Activated B cell treated with CpG ODN at 0.5 μM for 24 hours (primary cell): ENCODE measurements around the gene CORO6. TPM values are rescaled to one million over a fixed set of nuclear protein-coding genes. Genes with fewer than 3 reads are reported as not detected.

ENCODE experiments used
- ATAC-seq: fragments of 200-7000 bp; cut with Tn5 transposase; one replicate; pipeline ENCODE4 v1.10.0; 2021; ENCODE audit warnings: low read depth, mild to moderate bottlenecking, moderate library complexity
- CTCF ChIA-PET: fragments of 350-600 bp; sonication (Branson Sonifier 250); formaldehyde crosslinking; loops from one replicate; lab custom pipeline; 2021; ENCODE audit warnings: antibody characterized with exemption; lab: Charles Lee
- POLR2A ChIA-PET: fragments of 350-600 bp; sonication (Branson Sonifier 250); formaldehyde crosslinking; loops from one replicate; lab custom pipeline; 2021; ENCODE audit warnings: antibody characterized with exemption; lab: Charles Lee
- DNase-seq: peaks from one replicate; pipeline ENCODE4 v3.0.0; 2022
- H3K27ac Mint-ChIP-seq: one replicate; pipeline ENCODE4 v1.8.0; 2020; ENCODE audit warnings: mixed read lengths
- H3K27me3 Mint-ChIP-seq: one replicate; pipeline ENCODE4 v1.8.0; 2021; ENCODE audit warnings: mixed read lengths
- H3K36me3 Mint-ChIP-seq: one replicate; pipeline ENCODE4 v1.8.0; 2021; ENCODE audit warnings: low read depth, mixed read lengths
- H3K4me1 Mint-ChIP-seq: one replicate; pipeline ENCODE4 v1.8.0; 2021; ENCODE audit warnings: mixed read lengths
- H3K4me3 Mint-ChIP-seq: one replicate; pipeline ENCODE4 v1.8.0; 2020; ENCODE audit warnings: mild to moderate bottlenecking, mixed read lengths
- H3K9me3 Mint-ChIP-seq: one replicate; pipeline ENCODE4 v1.8.0; 2020; ENCODE audit warnings: mixed read lengths
- CTCF ChIP-seq: fragments of 200-600 bp; IDR thresholded peaks from one replicate; pipeline ENCODE4 v1.8.0; 2022; ENCODE audit warnings: antibody characterized with exemption, mild to moderate bottlenecking
- intact Hi-C: fragments of 100-400 bp; cut with micrococcal nuclease; formaldehyde crosslinking; loops from one replicate; pipeline ENCODE4 v1.15.1; 2024
- total RNA-seq: library from RNA; stranded (reverse); gene quantifications from 2 replicates; pipeline ENCODE4 v1.2.3, GENCODE V29; 2022

The CORO6 gene
- total RNA-seq, result 4.1 and 5.1 TPM in 2 replicates

- Mint-ChIP-seq H3K27ac (peak within 1 kb of the TSS; percentile 64), H3K27me3 (no peaks in the 10 kb centered on the region), H3K36me3 (peaks cover 6% of the 10 kb centered on the region), H3K4me3 (peak within 1 kb of the TSS; percentile 80), H3K9me3 (no peaks in the 10 kb centered on the region), H3K4me1 (peaks cover 37% of the 10 kb centered on the region)
- ChIA-PET POLR2A (interaction anchor here (0.9 to 2.1 kb wide), 3 partner anchors 7 to 308 kb away, joined by 3 to 10 read pairs (median 4); partner anchors contain the start of gene SSH2), CTCF (interaction anchor here (1.0 to 1.9 kb wide), 3 partner anchors 17 to 185 kb away, joined by 3 to 7 read pairs (median 3); no protein-coding TSS in a partner anchor)
- no peak for TF ChIP-seq CTCF
- peak; percentile 74 for DNase-seq
- intact Hi-C loops, result loop anchor here (2.0 kb wide), 1 partner anchor 308 kb away; the partner anchor contains the start of gene SSH2
- peak; percentile 76 for ATAC-seq
Measured at GRCh38 chr17:29622337-29623282, at the start of gene CORO6. TSS of gene CORO6 (minus strand) at chr17:29622912. CDS start at chr17:29621421, 1,491 bp downstream.

DNA sequence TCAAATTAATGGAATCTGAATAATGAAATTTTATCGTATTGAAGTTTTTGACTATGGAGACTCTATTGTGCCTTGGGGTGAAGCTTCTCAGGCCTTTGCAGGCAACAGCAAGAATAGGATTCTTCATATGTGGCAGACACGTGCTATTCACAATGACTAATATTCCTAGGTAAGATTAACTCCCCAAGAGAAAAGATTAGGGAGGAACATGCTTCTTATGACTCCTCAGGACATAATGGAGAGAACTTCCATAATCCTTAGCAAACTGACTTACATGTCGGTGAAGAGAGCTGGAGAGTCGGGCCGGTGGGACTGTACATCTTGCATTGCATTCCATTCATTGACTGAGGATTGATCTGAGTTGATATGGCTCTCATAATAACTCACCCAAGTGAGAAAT is 48.9 kb upstream of the CORO6 start:
- intact Hi-C loops, result no loop called here
- H3K4me1 Mint-ChIP-seq, result peaks cover 16% of the 10 kb centered on the region
- H3K27me3 Mint-ChIP-seq, result no peaks in the 10 kb centered on the region
- no peak for TF ChIP-seq CTCF
- ChIA-PET POLR2A (interaction anchor here (0.9 to 1.1 kb wide), 2 partner anchors 50 to 89 kb away, joined by 3 read pairs; no protein-coding TSS in a partner anchor), CTCF (interaction anchor here (0.8 to 1.3 kb wide), 2 partner anchors 10 to 136 kb away, joined by 3 read pairs; no protein-coding TSS in a partner anchor)
- H3K27ac Mint-ChIP-seq, result no peak overlapping the region
- H3K36me3 Mint-ChIP-seq, result peaks cover 79% of the 10 kb centered on the region
- H3K4me3 Mint-ChIP-seq, result no peak overlapping the region
- ATAC-seq (no peak), DNase-seq (no peak)
- H3K9me3 Mint-ChIP-seq, result no peaks in the 10 kb centered on the region

DNA sequence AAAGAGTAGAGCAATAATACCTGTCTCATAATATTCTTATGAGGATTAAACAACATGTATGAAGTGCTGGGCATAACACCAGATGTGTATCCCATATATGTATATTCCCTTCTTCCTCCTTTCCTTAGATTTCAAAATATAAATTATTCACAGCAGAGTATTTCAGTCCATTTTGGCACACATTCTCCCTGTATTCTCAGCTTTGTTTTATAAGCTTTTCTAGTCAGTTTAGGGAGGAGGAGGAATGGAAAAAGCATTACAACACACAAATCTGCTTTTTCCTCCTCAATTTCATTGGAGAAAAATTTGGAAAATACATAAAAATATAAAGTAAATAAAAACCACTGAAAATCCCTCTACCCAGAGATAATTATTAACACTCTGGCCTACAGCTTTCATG is 46.6 kb upstream of the CORO6 start:
- TF ChIP-seq CTCF, result no peak
- POLR2A ChIA-PET, result interaction anchor here (0.5 kb wide), 1 partner anchor 153 kb away, joined by 3 read pairs; no protein-coding TSS in a partner anchor
- CTCF ChIA-PET, result no interaction called here
- Mint-ChIP-seq H3K36me3 (peaks cover 80% of the 10 kb centered on the region), H3K27ac (no peak overlapping the region), H3K4me3 (no peak overlapping the region), H3K4me1 (peaks cover 21% of the 10 kb centered on the region), H3K27me3 (no peaks in the 10 kb centered on the region), H3K9me3 (no peaks in the 10 kb centered on the region)
- no peak for DNase-seq
- intact Hi-C loops, result no loop called here
- ATAC-seq, result no peak

- no peak for DNase-seq
- ATAC-seq, result no peak
- Mint-ChIP-seq H3K4me3 (no peak overlapping the region), H3K4me1 (peaks cover 18% of the 10 kb centered on the region), H3K27ac (no peak overlapping the region), H3K9me3 (no peaks in the 10 kb centered on the region), H3K36me3 (peaks cover 75% of the 10 kb centered on the region), H3K27me3 (no peaks in the 10 kb centered on the region)
- POLR2A ChIA-PET, result interaction anchor here (1.1 to 1.3 kb wide), 2 partner anchors 14 to 94 kb away, joined by 3 to 5 read pairs; no protein-coding TSS in a partner anchor
- CTCF ChIA-PET, result interaction anchor here (0.6 to 1.7 kb wide), 4 partner anchors 27 to 140 kb away, joined by 3 to 5 read pairs (median 4); no protein-coding TSS in a partner anchor
- intact Hi-C loops, result no loop called here
- no peak for TF ChIP-seq CTCF
Measured at GRCh38 chr17:29667969-29668368, 45.3 kb upstream of the CORO6 start.
